Ishikawa (cell line): ENCODE measurements around the gene VRK2.

Experiments
- TAF1 ChIP-seq: IDR thresholded peaks from 2 replicates; pipeline ENCODE4 v1.6.1; 2012; ENCODE audit warnings: low read depth, mild to moderate bottlenecking
- TEAD4 ChIP-seq: IDR thresholded peaks from 2 replicates; pipeline ENCODE4 v1.6.1; 2012
- USF1 ChIP-seq: IDR thresholded peaks from 2 replicates; pipeline ENCODE4 v1.6.1; 2012
- YY1 ChIP-seq: IDR thresholded peaks from 2 replicates; pipeline ENCODE4 v1.6.1; 2012; ENCODE audit warnings: low read depth

DNA sequence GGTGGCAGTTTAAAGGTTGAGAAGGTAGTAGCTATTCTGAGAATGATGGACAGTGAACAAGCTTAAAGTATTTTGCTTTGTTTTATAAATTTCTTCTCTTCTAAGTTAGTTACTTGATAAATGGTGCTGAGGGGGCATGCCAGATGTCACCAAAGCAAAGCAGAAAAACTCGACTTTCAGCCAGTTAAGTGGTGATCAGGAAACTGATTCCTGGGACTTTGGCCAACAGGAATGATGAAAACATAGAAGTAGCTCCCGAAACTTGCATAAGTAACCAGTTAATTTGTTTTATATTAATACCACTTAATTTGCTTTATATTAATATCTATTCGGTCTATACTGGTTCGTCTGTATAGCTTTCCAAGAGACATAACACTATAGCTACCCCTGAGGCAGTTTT is 111.9 kb downstream of the VRK2 start:
- no peak for TF ChIP-seq YY1
- no peak for TF ChIP-seq TAF1
- no peak for TF ChIP-seq USF1
- no peak for TF ChIP-seq TEAD4
